HCT116 (cell line): Measurements from ENCODE around the gene STIM2. TPM values are rescaled to one million over a fixed set of nuclear protein-coding genes. Genes with fewer than 3 reads are reported as not detected.

Experiments
- ATAC-seq: fragments of 200-7000 bp; cut with Tn5 transposase; 2 replicates; pipeline ENCODE4 v1.9.1; 2020; ENCODE audit warnings: mild to moderate bottlenecking, moderate library complexity
- BruUV-seq: library from RNA; stranded (reverse); fragments of 400-500 nt; replicated peaks from 2 replicates; lab custom pipeline; 2021; lab: Mats Ljungman, UMichigan
- CTCF ChIA-PET: fragments of 300-600 bp; sonication (Branson Sonifier 250); formaldehyde crosslinking; loops from one replicate; lab custom pipeline; 2021; ENCODE audit warnings: antibody characterized with exemption; lab: Charles Lee
- POLR2A ChIA-PET: fragments of 300-600, 350-600 bp; sonication (Branson Sonifier 250); formaldehyde crosslinking; loops from one replicate; lab custom pipeline; 2021; ENCODE audit warnings: antibody characterized with exemption; lab: Charles Lee
- RAD21 ChIA-PET, 2 experiments: fragments of 300-600 bp; sonication (Branson Sonifier 250); formaldehyde crosslinking; loops; one replicate each; lab custom pipeline; 2023; ENCODE audit warnings: low total read pairs in 2 of 2; ENCODE audit not compliant: uncharacterized antibody in 2 of 2, unreplicated experiment in 2 of 2, low non-redundant PET in 1 of 2; lab: Charles Lee
- DNase-seq: peaks from one replicate; pipeline ENCODE4 v3.0.0-alpha.2; 2010; ENCODE audit warnings: low read depth, low spot score
- H2AFZ ChIP-seq: fragments of 200-600 bp; shearing (Covaris generic), sonication (generic); 2 replicates; pipeline ENCODE4 v1.6.1; 2017; ENCODE audit warnings: low read depth, mixed run types, mixed read lengths, antibody characterized with exemption, low read length; ENCODE audit not compliant: poor library complexity, severe bottlenecking
- H3K27ac ChIP-seq: 2 replicates; pipeline ENCODE4 v1.5.1; 2012; ENCODE audit warnings: low read depth, low read length
- H3K27me3 ChIP-seq: fragments of 200-600 bp; sonication (generic); 2 replicates; pipeline ENCODE4 v1.6.1; 2016; ENCODE audit warnings: mixed run types, low read length, mixed read lengths; ENCODE audit not compliant: insufficient read depth
- H3K36me3 ChIP-seq, 2 experiments: fragments of 200-500 bp in 1 of 2; fragments of 200-600 bp in 1 of 2; sonication (Bioruptor generic) in 1 of 2; sonication (generic) in 1 of 2; 2 replicates each; pipeline versions ENCODE4 v1.5.1 to v1.6.1; 2014 to 2016; ENCODE audit warnings: low read length in 2 of 2, inconsistent platforms in 1 of 2, mixed read lengths in 1 of 2, mixed run types in 1 of 2; ENCODE audit not compliant: insufficient read depth in 2 of 2, control insufficient read depth in 1 of 2
- H3K4me1 ChIP-seq, 2 experiments: fragments of 200-600 bp in 1 of 2; sonication (generic) in 1 of 2; 2 replicates each; pipeline versions ENCODE4 v1.5.1 to v1.6.1; 2012 to 2017; ENCODE audit warnings: low read length in 2 of 2, inconsistent platforms in 1 of 2, mild to moderate bottlenecking in 1 of 2, mixed read lengths in 1 of 2, mixed run types in 1 of 2, moderate library complexity in 1 of 2; ENCODE audit not compliant: insufficient read depth in 2 of 2, control insufficient read depth in 1 of 2
- H3K4me2 ChIP-seq: fragments of 200-600 bp; sonication (generic); 2 replicates; pipeline ENCODE4 v1.6.1; 2017; ENCODE audit warnings: mixed run types, low read length, mixed read lengths
- H3K4me3 ChIP-seq, 2 experiments: fragments of 200-600 bp in 1 of 2; sonication (generic) in 1 of 2; replicated peaks in 1 of 2; 2 replicates each; pipeline ENCODE4 v1.5.1; 2011 to 2016; ENCODE audit warnings: low read length in 2 of 2, control low read depth in 1 of 2, low read depth in 1 of 2, mild to moderate bottlenecking in 1 of 2, mixed read lengths in 1 of 2, mixed run types in 1 of 2
- H3K79me2 ChIP-seq: fragments of 200-600 bp; sonication (generic); 2 replicates; pipeline ENCODE4 v1.6.1; 2017; ENCODE audit warnings: mild to moderate bottlenecking, mixed run types, low read length, moderate library complexity, mixed read lengths; ENCODE audit not compliant: insufficient read depth
- H3K9ac ChIP-seq: fragments of 200-600 bp; sonication (generic); 2 replicates; pipeline ENCODE4 v1.6.1; 2016; ENCODE audit warnings: low read length, mixed read lengths
- H3K9me2 ChIP-seq: fragments of 200-600 bp; sonication (generic), shearing (Covaris generic); 2 replicates; pipeline ENCODE4 v1.6.1; 2017; ENCODE audit warnings: mixed run types, mild to moderate bottlenecking, moderate library complexity; ENCODE audit not compliant: insufficient read depth
- H3K9me3 ChIP-seq, 2 experiments: fragments of 200-500 bp in 1 of 2; fragments of 200-600 bp in 1 of 2; sonication (Bioruptor generic) in 1 of 2; sonication (generic) in 1 of 2; 2 replicates each; pipeline ENCODE4 v1.6.1; 2014 to 2017; ENCODE audit warnings: low read length in 2 of 2, mixed read lengths in 2 of 2, inconsistent platforms in 1 of 2, low read depth in 1 of 2, mild to moderate bottlenecking in 1 of 2, mixed run types in 1 of 2, moderate library complexity in 1 of 2; ENCODE audit not compliant: control insufficient read depth in 1 of 2, insufficient read depth in 1 of 2
- H4K20me1 ChIP-seq: fragments of 200-600 bp; sonication (generic), shearing (Covaris generic); 2 replicates; pipeline ENCODE4 v1.6.1; 2017; ENCODE audit warnings: mixed run types, mild to moderate bottlenecking, moderate library complexity; ENCODE audit not compliant: insufficient read depth
- CBX3 ChIP-seq: IDR thresholded peaks from 2 replicates; pipeline ENCODE4 v1.6.1; 2012; ENCODE audit warnings: low read depth
- ELF1 ChIP-seq: IDR thresholded peaks from 2 replicates; pipeline ENCODE4 v1.6.1; 2012; ENCODE audit warnings: low read depth, borderline replicate concordance
- EZH2 ChIP-seq: fragments of 200-600 bp; sonication (generic); IDR thresholded peaks from 2 replicates; pipeline ENCODE4 v1.6.1; 2017; ENCODE audit warnings: antibody characterized with exemption, mixed run types
- FOSL1 ChIP-seq: IDR thresholded peaks from 2 replicates; pipeline ENCODE4 v1.6.1; 2012; ENCODE audit warnings: low read depth
- JUND ChIP-seq: IDR thresholded peaks from 2 replicates; pipeline ENCODE4 v1.6.1; 2012
- MAX ChIP-seq: IDR thresholded peaks from 2 replicates; pipeline ENCODE4 v1.6.1; 2012
- REST ChIP-seq: IDR thresholded peaks from 2 replicates; pipeline ENCODE4 v1.6.1; 2012; ENCODE audit warnings: low read depth
- SRF ChIP-seq: IDR thresholded peaks from 2 replicates; pipeline ENCODE4 v1.6.1; 2012; ENCODE audit warnings: low read depth
- TCF7L2 ChIP-seq: IDR thresholded peaks from 2 replicates; pipeline ENCODE4 v1.7.0; 2011; ENCODE audit warnings: borderline replicate concordance, inconsistent platforms; ENCODE audit not compliant: insufficient read depth, insufficient read length; ENCODE audit errors: extremely low read depth
- ZBTB33 ChIP-seq: IDR thresholded peaks from 2 replicates; pipeline ENCODE4 v1.6.1; 2011; ENCODE audit warnings: mild to moderate bottlenecking, low read length, moderate library complexity; ENCODE audit not compliant: insufficient replicate concordance; ENCODE audit errors: extremely low read depth
- ZFX ChIP-seq: fragments of 450-650 bp; IDR thresholded peaks from 2 replicates; pipeline ENCODE4 v1.6.1; 2017
- intact Hi-C: fragments of 100-400 bp; cut with micrococcal nuclease; formaldehyde crosslinking; loops from 2 replicates; pipeline ENCODE4 v1.10.0; 2022
- total RNA-seq: library from RNA; stranded (reverse); gene quantifications from one replicate; pipeline ENCODE4 v1.2.1, GENCODE V29; 2021; ENCODE audit not compliant: unreplicated experiment
- TF ChIP-seq, protein P1 (sequence below), 3 experiments: fragments of 200-600 bp in 1 of 3; sonication (generic) in 1 of 3; IDR thresholded peaks in 2 of 3; conservative IDR thresholded peaks in 1 of 3; 2 replicates each; pipeline ENCODE4 v1.5.1; 2012 to 2017; ENCODE audit warnings: low read depth in 2 of 3, low read length in 2 of 3, antibody characterized with exemption in 1 of 3, borderline replicate concordance in 1 of 3, control low read depth in 1 of 3, mild to moderate bottlenecking in 1 of 3, mixed read lengths in 1 of 3, mixed run types in 1 of 3, moderate library complexity in 1 of 3; ENCODE audit not compliant: insufficient read depth in 1 of 3

Gene STIM2
- total RNA-seq, 1 experiment from 2014 or later: 65.9 TPM

- no TSS peak for BruUV-seq
- intact Hi-C loops: no loop called here
- Histone ChIP-seq H4K20me1 (no peaks in the 10 kb centered on the region), H3K4me2 (no peak overlapping the region), H3K9ac (no peak overlapping the region), H3K9me2 (no peaks in the 10 kb centered on the region), H3K4me3 (no peak overlapping the region), H3K36me3 (no peaks in the 10 kb centered on the region), H3K9me3 (no peaks in the 10 kb centered on the region), H3K27me3 (no peaks in the 10 kb centered on the region), H3K27ac (no peak overlapping the region), H3K4me1 (peaks cover 0 to 7% of the 10 kb centered on the region in 2 experiments; a peak in 1 of 4 replicates), H3K79me2 (no peaks in the 10 kb centered on the region), H2AFZ (no peak overlapping the region)
- RAD21 ChIA-PET: no interaction called here
- ATAC-seq: no peak
- no peak for TF ChIP-seq FOSL1
- no peak for TF ChIP-seq SRF
- no peak for TF ChIP-seq ZBTB33
- TF ChIP-seq ELF1: no peak
- no peak for TF ChIP-seq JUND
- TF ChIP-seq, protein P1, sequence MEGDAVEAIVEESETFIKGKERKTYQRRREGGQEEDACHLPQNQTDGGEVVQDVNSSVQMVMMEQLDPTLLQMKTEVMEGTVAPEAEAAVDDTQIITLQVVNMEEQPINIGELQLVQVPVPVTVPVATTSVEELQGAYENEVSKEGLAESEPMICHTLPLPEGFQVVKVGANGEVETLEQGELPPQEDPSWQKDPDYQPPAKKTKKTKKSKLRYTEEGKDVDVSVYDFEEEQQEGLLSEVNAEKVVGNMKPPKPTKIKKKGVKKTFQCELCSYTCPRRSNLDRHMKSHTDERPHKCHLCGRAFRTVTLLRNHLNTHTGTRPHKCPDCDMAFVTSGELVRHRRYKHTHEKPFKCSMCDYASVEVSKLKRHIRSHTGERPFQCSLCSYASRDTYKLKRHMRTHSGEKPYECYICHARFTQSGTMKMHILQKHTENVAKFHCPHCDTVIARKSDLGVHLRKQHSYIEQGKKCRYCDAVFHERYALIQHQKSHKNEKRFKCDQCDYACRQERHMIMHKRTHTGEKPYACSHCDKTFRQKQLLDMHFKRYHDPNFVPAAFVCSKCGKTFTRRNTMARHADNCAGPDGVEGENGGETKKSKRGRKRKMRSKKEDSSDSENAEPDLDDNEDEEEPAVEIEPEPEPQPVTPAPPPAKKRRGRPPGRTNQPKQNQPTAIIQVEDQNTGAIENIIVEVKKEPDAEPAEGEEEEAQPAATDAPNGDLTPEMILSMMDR (IDR thresholded peaks at IDR 0.05 in 2 of 3, conservative IDR thresholded peaks at IDR 0.05 in 1 of 3; ENCODE audit: borderline replicate concordance in 1 of 3, insufficient read depth in 1 of 3, low read depth in 2 of 3, low read length in 2 of 3): no peak
- TF ChIP-seq CBX3: no peak
- no peak for TF ChIP-seq ZFX
- no peak for TF ChIP-seq TCF7L2
- no peak for TF ChIP-seq EZH2
- no peak for TF ChIP-seq REST
- TF ChIP-seq MAX: no peak
- POLR2A ChIA-PET: no interaction called here
- no peak for DNase-seq
- CTCF ChIA-PET: no interaction called here
Observed at GRCh38 chr4:26824667-26825066, 36.0 kb upstream of the STIM2 start.
